Kidney glomerular epithelial cell (primary cell): ENCODE results near the gene SLC52A1.
"Not testable (repeated sequence)": the region's sequence is repeated elsewhere in the genome, so short reads cannot be mapped to it uniquely, and the experiment has no call there.

ENCODE experiments used
- DNase-seq: peaks from one replicate; lab custom pipeline; 2025; lab: John Stamatoyannopoulos, UW

SLC52A1 gene

GRCh38 chr17:5035315-5035714, at the start of gene SLC52A1:
Gene SLC52A1, minus strand, starts transcription at chr17:5035426. Its CDS starts 820 bp downstream, at chr17:5034606.
- DNase-seq, result no peak

GRCh38 chr17:5080591-5080990, 45.4 kb upstream of the SLC52A1 start:
- no peak for DNase-seq

- DNase-seq, result peak; percentile 28
Measured at GRCh38 chr17:5078106-5079028, 43.1 kb upstream of the SLC52A1 start, which contains the start of gene ZFP3. Gene ZFP3, plus strand, starts transcription at chr17:5078467. Its CDS starts 13,038 bp downstream, at chr17:5091505.

GRCh38 chr17:5077781-5078105, 42.5 kb upstream of the SLC52A1 start:
- DNase-seq, result no peak

- DNase-seq, result not testable (repeated sequence)
Measured at GRCh38 chr17:5077275-5077674, 42.0 kb upstream of the SLC52A1 start.

GRCh38 chr17:5075472-5075871, 40.2 kb upstream of the SLC52A1 start:
- not testable (repeated sequence) for DNase-seq

GRCh38 chr17:5069724-5070123, 34.5 kb upstream of the SLC52A1 start:
- no peak for DNase-seq

- DNase-seq, result no peak
Measured at GRCh38 chr17:5068236-5068635, 33.0 kb upstream of the SLC52A1 start.

GRCh38 chr17:5065227-5065744, 30.1 kb upstream of the SLC52A1 start:
- no peak for DNase-seq

GRCh38 chr17:5055543-5055942, 20.3 kb upstream of the SLC52A1 start:
- no peak for DNase-seq

GRCh38 chr17:5050278-5050677, 15.1 kb upstream of the SLC52A1 start:
- no peak for DNase-seq

GRCh38 chr17:5049314-5049841, 14.2 kb upstream of the SLC52A1 start:
- no peak for DNase-seq

GRCh38 chr17:5047446-5047845, 12.2 kb upstream of the SLC52A1 start:
- no peak for DNase-seq

- no peak for DNase-seq
Measured at GRCh38 chr17:5045496-5045895, 10.3 kb upstream of the SLC52A1 start.

GRCh38 chr17:5044630-5045029, 9.4 kb upstream of the SLC52A1 start:
- DNase-seq, result no peak

- DNase-seq, result no peak
Measured at GRCh38 chr17:5043524-5043923, 8.3 kb upstream of the SLC52A1 start.

- no peak for DNase-seq
Measured at GRCh38 chr17:5042157-5043022, 7.2 kb upstream of the SLC52A1 start.

- DNase-seq, result no peak
Measured at GRCh38 chr17:5034651-5035050, 575 bp downstream of the SLC52A1 start.

GRCh38 chr17:5034063-5034462, 1.2 kb downstream of the SLC52A1 start:
- no peak for DNase-seq

GRCh38 chr17:5033352-5034015, 1.7 kb downstream of the SLC52A1 start:
- DNase-seq, result no peak

- no peak for DNase-seq
Measured at GRCh38 chr17:5032865-5033264, 2.4 kb downstream of the SLC52A1 start.
